Measurements from ENCODE around the gene NEU2. TPM values are rescaled to one million over a fixed set of nuclear protein-coding genes. Genes with fewer than 3 reads are reported as not detected.
A peak's percentile ranks its signal among the peaks of the same experiment; 100 is the strongest.

NEU2 gene
- total and polyA plus RNA-seq, 2 of the 13 experiments (the other 11 are each of a cell fraction or from before 2014, with no cell fraction given) = not detected

DNA sequence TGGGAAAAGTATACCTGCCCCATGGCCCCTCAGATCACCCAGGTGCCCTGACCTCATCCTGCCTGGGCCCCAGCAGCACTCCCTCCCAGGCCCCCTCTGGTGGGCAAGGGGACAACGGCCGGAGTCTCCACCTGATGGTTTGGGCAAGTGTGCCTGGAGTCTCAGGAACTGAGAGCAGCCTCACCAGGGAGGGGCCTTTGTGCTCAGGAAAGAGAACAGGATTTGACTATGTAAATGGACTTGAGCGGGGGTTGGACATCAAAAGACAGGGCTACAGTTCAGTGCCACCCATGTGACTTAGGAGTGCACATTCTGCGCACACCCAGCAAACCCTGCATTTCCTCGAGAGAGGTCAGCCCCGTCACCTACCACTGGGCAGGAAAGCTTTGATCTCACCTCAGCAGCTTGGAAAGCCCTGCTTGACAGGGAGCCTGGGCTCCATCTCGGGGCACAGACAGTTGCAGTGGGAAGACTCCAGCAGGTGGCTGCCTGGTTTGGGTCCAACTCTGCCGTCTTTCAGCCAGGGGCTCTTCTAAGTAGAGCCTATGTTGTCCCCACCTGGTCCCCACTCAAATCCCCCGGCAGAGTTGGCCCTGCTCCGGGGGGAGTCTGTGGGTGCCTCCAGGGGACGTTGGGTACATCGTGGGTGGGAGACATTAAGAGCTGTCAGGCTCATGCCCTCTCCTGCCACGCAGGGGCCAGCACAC is 30.9 kb downstream of the NEU2 start (continued):
- TF ChIP-seq, protein P1, sequence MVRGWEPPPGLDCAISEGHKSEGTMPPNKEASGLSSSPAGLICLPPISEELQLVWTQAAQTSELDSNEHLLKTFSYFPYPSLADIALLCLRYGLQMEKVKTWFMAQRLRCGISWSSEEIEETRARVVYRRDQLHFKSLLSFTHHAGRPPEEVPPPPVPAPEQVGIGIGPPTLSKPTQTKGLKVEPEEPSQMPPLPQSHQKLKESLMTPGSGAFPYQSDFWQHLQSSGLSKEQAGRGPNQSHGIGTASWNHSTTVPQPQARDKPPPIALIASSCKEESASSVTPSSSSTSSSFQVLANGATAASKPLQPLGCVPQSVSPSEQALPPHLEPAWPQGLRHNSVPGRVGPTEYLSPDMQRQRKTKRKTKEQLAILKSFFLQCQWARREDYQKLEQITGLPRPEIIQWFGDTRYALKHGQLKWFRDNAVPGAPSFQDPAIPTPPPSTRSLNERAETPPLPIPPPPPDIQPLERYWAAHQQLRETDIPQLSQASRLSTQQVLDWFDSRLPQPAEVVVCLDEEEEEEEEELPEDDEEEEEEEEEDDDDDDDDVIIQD (CRISPR knock-in tag; IDR thresholded peaks at IDR 0.05; ENCODE audit: low read depth) = peak; percentile 90
- TF ChIP-seq PHF5A (CRISPR knock-in tag; IDR thresholded peaks at IDR 0.05; ENCODE audit: low read depth, unreplicated experiment) (peak; percentile 74), CBFB (CRISPR knock-in tag; IDR thresholded peaks at IDR 0.05) (peak; percentile 47; the same call in 1 of the 2 replicates), ZSCAN12 (CRISPR knock-in tag; IDR thresholded peaks at IDR 0.05) (no peak), MAZ (IDR thresholded peaks at IDR 0.05; ENCODE audit: borderline replicate concordance, low read depth, low read length) (no peak; the same call in 1 of the 2 replicates), MAZ (CRISPR knock-in tag; IDR thresholded peaks at IDR 0.05; ENCODE audit: low read depth) (peak; percentile 82; the same call in 1 of the 2 replicates), ZFP36L1 (CRISPR knock-in tag; IDR thresholded peaks at IDR 0.05) (peak; percentile 96), ZNF180 (CRISPR knock-in tag; IDR thresholded peaks at IDR 0.05; ENCODE audit: borderline replicate concordance, low read depth) (no peak), ZNF468 (CRISPR knock-in tag; IDR thresholded peaks at IDR 0.05) (no peak), NONO (IDR thresholded peaks at IDR 0.05) (no peak), NONO (CRISPR knock-in tag; conservative IDR thresholded peaks at IDR 0.05) (peak; percentile 75), SALL2 (CRISPR knock-in tag; IDR thresholded peaks at IDR 0.05) (peak; percentile 71; the same call in 1 of the 2 replicates), ETV6 (CRISPR knock-in tag; conservative IDR thresholded peaks at IDR 0.05) (no peak), GATAD1 (CRISPR knock-in tag; IDR thresholded peaks at IDR 0.05) (peak; percentile 71; the same call in 1 of the 2 replicates), GABPA (IDR thresholded peaks at IDR 0.05; ENCODE audit: low read depth, low read length) (no peak), GABPA (CRISPR knock-in tag; IDR thresholded peaks at IDR 0.05; ENCODE audit: low read depth) (peak; percentile 20; the same call in 1 of the 2 replicates), HOXA3 (CRISPR knock-in tag; IDR thresholded peaks at IDR 0.05) (peak; percentile 78), MTF1 (CRISPR knock-in tag; IDR thresholded peaks at IDR 0.05) (no peak)
- TF ChIP-seq, protein P2, sequence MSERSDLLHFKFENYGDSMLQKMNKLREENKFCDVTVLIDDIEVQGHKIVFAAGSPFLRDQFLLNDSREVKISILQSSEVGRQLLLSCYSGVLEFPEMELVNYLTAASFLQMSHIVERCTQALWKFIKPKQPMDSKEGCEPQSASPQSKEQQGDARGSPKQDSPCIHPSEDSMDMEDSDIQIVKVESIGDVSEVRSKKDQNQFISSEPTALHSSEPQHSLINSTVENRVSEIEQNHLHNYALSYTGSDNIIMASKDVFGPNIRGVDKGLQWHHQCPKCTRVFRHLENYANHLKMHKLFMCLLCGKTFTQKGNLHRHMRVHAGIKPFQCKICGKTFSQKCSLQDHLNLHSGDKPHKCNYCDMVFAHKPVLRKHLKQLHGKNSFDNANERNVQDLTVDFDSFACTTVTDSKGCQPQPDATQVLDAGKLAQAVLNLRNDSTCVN (CRISPR knock-in tag; IDR thresholded peaks at IDR 0.05; ENCODE audit: borderline replicate concordance) = no peak; the same call in 1 of the 2 replicates
- TF ChIP-seq, protein P3, sequence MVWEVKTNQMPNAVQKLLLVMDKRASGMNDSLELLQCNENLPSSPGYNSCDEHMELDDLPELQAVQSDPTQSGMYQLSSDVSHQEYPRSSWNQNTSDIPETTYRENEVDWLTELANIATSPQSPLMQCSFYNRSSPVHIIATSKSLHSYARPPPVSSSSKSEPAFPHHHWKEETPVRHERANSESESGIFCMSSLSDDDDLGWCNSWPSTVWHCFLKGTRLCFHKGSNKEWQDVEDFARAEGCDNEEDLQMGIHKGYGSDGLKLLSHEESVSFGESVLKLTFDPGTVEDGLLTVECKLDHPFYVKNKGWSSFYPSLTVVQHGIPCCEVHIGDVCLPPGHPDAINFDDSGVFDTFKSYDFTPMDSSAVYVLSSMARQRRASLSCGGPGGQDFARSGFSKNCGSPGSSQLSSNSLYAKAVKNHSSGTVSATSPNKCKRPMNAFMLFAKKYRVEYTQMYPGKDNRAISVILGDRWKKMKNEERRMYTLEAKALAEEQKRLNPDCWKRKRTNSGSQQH (CRISPR knock-in tag; IDR thresholded peaks at IDR 0.05; ENCODE audit: low read depth) = peak; percentile 58
- TF ChIP-seq, protein P4, sequence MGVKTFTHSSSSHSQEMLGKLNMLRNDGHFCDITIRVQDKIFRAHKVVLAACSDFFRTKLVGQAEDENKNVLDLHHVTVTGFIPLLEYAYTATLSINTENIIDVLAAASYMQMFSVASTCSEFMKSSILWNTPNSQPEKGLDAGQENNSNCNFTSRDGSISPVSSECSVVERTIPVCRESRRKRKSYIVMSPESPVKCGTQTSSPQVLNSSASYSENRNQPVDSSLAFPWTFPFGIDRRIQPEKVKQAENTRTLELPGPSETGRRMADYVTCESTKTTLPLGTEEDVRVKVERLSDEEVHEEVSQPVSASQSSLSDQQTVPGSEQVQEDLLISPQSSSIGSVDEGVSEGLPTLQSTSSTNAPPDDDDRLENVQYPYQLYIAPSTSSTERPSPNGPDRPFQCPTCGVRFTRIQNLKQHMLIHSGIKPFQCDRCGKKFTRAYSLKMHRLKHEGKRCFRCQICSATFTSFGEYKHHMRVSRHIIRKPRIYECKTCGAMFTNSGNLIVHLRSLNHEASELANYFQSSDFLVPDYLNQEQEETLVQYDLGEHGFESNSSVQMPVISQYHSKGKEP (CRISPR knock-in tag; IDR thresholded peaks at IDR 0.05) = no peak; the same call in 1 of the 2 replicates
- TF ChIP-seq, protein P5, sequence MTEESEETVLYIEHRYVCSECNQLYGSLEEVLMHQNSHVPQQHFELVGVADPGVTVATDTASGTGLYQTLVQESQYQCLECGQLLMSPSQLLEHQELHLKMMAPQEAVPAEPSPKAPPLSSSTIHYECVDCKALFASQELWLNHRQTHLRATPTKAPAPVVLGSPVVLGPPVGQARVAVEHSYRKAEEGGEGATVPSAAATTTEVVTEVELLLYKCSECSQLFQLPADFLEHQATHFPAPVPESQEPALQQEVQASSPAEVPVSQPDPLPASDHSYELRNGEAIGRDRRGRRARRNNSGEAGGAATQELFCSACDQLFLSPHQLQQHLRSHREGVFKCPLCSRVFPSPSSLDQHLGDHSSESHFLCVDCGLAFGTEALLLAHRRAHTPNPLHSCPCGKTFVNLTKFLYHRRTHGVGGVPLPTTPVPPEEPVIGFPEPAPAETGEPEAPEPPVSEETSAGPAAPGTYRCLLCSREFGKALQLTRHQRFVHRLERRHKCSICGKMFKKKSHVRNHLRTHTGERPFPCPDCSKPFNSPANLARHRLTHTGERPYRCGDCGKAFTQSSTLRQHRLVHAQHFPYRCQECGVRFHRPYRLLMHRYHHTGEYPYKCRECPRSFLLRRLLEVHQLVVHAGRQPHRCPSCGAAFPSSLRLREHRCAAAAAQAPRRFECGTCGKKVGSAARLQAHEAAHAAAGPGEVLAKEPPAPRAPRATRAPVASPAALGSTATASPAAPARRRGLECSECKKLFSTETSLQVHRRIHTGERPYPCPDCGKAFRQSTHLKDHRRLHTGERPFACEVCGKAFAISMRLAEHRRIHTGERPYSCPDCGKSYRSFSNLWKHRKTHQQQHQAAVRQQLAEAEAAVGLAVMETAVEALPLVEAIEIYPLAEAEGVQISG (CRISPR knock-in tag; IDR thresholded peaks at IDR 0.05) = peak; percentile 56; the same call in 1 of the 2 replicates

Data from HepG2 (cell line).